H1 (cell line): Measurements from ENCODE around the gene PRCP. TPM values are rescaled to one million over a fixed set of nuclear protein-coding genes. Genes with fewer than 3 reads are reported as not detected.

Experiments used
- BACH1 ChIP-seq: IDR thresholded peaks from 2 replicates; pipeline ENCODE4 v1.6.1; 2012; ENCODE audit warnings: low read length, improper control_type of control experiment
- CHD1 ChIP-seq: IDR thresholded peaks from 2 replicates; pipeline ENCODE4 v1.6.1; 2012; ENCODE audit warnings: low read depth, low read length, improper control_type of control experiment
- CREB1 ChIP-seq: IDR thresholded peaks from 2 replicates; pipeline ENCODE4 v1.6.1; 2012; ENCODE audit warnings: inconsistent platforms
- RNF2 ChIP-seq: fragments of 200-900, 300-1000 bp; sonication (generic); IDR thresholded peaks from 2 replicates; pipeline ENCODE4 v1.7.1; 2016; ENCODE audit warnings: borderline replicate concordance, low read depth, mild to moderate bottlenecking, antibody characterized with exemption, low read length; ENCODE audit not compliant: poor library complexity, severe bottlenecking; ENCODE audit errors: missing control alignments
- polyA plus RNA-seq, 7 experiments: library from polyadenylated mRNA; depleted of rRNA in 3 of 7; stranded (reverse) in 5 of 7; unstranded in 2 of 7; fragments of >200 nt in 5 of 7; fragments of 200-250 nt in 2 of 7; gene quantifications; 1 replicate in 5 of 7; 2 replicates in 1 of 7; 4 replicates in 1 of 7; pipeline versions ENCODE4 v1.2.1 to v1.2.3, GENCODE V29; 2011 to 2013; ENCODE audit warnings: missing spikeins in 2 of 7, mixed read lengths in 2 of 7
- total RNA-seq: library from RNA; stranded (reverse); fragmentation: NEBNext Ultra II Directional; extraction: Animal tissue kit (Norgen Biotek cat#: 25700); gene quantifications from 2 replicates; pipeline ENCODE4 v1.2.1, GENCODE V29; 2021
- TF ChIP-seq, protein P1 (sequence below): fragments of 300-600 bp; sonication (generic); IDR thresholded peaks from 2 replicates; pipeline ENCODE4 v1.7.1; 2012; ENCODE audit warnings: low read length, moderate library complexity, mild to moderate bottlenecking, inconsistent platforms; ENCODE audit not compliant: insufficient replicate concordance
- TF ChIP-seq, protein P2 (sequence below), 3 experiments: IDR thresholded peaks; 1 replicate in 2 of 3; 2 replicates in 1 of 3; pipeline versions ENCODE4 v1.5.1 to v1.6.1; 2011; ENCODE audit warnings: low read length in 3 of 3, mild to moderate bottlenecking in 3 of 3, inconsistent platforms in 2 of 3, low read depth in 1 of 3, moderate library complexity in 1 of 3; ENCODE audit not compliant: insufficient read depth in 1 of 3; ENCODE audit errors: control extremely low read depth in 1 of 3
- TF ChIP-seq, protein P3 (sequence below): IDR thresholded peaks from 2 replicates; pipeline ENCODE4 v1.6.1; 2011; ENCODE audit warnings: low read depth, mild to moderate bottlenecking, low read length; ENCODE audit not compliant: insufficient read depth

The PRCP gene
- total and polyA plus RNA-seq, 2 of the 8 experiments (the other 6 are each of a cell fraction or from before 2014, with no cell fraction given) = 63.8 to 84.4 TPM

DNA sequence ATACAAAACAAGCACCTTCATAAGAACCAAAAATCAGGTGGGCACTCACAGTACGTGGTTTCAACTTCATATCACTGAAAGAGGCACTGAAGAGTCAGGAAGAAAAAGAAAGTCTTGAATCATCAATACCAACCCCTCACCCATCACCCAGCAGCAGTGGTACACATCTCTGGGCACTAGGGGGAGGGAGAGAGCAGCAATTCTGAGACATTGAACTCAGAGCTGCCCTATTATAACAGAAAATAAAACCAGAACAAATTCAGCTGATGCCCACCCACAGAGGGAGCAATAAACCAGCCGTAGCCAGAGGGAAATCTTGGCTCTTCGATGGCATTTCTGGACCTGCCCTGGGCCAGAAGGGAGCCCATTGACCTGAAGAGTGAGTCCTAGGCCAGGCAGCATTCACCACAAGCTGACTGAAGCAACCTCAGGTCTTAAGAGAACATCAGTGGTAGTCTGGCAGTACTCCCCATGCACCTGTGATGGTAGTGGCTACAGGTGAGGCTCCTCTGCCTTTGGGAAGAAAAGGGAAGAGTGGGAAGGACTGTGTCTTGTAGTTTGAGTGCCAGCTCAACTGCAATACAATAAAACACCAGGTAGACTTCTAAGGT is 124.4 kb downstream of the PRCP start (continued):
- TF ChIP-seq, protein P1, sequence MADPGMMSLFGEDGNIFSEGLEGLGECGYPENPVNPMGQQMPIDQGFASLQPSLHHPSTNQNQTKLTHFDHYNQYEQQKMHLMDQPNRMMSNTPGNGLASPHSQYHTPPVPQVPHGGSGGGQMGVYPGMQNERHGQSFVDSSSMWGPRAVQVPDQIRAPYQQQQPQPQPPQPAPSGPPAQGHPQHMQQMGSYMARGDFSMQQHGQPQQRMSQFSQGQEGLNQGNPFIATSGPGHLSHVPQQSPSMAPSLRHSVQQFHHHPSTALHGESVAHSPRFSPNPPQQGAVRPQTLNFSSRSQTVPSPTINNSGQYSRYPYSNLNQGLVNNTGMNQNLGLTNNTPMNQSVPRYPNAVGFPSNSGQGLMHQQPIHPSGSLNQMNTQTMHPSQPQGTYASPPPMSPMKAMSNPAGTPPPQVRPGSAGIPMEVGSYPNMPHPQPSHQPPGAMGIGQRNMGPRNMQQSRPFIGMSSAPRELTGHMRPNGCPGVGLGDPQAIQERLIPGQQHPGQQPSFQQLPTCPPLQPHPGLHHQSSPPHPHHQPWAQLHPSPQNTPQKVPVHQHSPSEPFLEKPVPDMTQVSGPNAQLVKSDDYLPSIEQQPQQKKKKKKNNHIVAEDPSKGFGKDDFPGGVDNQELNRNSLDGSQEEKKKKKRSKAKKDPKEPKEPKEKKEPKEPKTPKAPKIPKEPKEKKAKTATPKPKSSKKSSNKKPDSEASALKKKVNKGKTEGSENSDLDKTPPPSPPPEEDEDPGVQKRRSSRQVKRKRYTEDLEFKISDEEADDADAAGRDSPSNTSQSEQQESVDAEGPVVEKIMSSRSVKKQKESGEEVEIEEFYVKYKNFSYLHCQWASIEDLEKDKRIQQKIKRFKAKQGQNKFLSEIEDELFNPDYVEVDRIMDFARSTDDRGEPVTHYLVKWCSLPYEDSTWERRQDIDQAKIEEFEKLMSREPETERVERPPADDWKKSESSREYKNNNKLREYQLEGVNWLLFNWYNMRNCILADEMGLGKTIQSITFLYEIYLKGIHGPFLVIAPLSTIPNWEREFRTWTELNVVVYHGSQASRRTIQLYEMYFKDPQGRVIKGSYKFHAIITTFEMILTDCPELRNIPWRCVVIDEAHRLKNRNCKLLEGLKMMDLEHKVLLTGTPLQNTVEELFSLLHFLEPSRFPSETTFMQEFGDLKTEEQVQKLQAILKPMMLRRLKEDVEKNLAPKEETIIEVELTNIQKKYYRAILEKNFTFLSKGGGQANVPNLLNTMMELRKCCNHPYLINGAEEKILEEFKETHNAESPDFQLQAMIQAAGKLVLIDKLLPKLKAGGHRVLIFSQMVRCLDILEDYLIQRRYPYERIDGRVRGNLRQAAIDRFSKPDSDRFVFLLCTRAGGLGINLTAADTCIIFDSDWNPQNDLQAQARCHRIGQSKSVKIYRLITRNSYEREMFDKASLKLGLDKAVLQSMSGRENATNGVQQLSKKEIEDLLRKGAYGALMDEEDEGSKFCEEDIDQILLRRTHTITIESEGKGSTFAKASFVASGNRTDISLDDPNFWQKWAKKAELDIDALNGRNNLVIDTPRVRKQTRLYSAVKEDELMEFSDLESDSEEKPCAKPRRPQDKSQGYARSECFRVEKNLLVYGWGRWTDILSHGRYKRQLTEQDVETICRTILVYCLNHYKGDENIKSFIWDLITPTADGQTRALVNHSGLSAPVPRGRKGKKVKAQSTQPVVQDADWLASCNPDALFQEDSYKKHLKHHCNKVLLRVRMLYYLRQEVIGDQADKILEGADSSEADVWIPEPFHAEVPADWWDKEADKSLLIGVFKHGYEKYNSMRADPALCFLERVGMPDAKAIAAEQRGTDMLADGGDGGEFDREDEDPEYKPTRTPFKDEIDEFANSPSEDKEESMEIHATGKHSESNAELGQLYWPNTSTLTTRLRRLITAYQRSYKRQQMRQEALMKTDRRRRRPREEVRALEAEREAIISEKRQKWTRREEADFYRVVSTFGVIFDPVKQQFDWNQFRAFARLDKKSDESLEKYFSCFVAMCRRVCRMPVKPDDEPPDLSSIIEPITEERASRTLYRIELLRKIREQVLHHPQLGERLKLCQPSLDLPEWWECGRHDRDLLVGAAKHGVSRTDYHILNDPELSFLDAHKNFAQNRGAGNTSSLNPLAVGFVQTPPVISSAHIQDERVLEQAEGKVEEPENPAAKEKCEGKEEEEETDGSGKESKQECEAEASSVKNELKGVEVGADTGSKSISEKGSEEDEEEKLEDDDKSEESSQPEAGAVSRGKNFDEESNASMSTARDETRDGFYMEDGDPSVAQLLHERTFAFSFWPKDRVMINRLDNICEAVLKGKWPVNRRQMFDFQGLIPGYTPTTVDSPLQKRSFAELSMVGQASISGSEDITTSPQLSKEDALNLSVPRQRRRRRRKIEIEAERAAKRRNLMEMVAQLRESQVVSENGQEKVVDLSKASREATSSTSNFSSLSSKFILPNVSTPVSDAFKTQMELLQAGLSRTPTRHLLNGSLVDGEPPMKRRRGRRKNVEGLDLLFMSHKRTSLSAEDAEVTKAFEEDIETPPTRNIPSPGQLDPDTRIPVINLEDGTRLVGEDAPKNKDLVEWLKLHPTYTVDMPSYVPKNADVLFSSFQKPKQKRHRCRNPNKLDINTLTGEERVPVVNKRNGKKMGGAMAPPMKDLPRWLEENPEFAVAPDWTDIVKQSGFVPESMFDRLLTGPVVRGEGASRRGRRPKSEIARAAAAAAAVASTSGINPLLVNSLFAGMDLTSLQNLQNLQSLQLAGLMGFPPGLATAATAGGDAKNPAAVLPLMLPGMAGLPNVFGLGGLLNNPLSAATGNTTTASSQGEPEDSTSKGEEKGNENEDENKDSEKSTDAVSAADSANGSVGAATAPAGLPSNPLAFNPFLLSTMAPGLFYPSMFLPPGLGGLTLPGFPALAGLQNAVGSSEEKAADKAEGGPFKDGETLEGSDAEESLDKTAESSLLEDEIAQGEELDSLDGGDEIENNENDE = no peak
- TF ChIP-seq RNF2 (no peak), CREB1 (no peak), BACH1 (no peak), CHD1 (no peak)
- TF ChIP-seq, protein P2, sequence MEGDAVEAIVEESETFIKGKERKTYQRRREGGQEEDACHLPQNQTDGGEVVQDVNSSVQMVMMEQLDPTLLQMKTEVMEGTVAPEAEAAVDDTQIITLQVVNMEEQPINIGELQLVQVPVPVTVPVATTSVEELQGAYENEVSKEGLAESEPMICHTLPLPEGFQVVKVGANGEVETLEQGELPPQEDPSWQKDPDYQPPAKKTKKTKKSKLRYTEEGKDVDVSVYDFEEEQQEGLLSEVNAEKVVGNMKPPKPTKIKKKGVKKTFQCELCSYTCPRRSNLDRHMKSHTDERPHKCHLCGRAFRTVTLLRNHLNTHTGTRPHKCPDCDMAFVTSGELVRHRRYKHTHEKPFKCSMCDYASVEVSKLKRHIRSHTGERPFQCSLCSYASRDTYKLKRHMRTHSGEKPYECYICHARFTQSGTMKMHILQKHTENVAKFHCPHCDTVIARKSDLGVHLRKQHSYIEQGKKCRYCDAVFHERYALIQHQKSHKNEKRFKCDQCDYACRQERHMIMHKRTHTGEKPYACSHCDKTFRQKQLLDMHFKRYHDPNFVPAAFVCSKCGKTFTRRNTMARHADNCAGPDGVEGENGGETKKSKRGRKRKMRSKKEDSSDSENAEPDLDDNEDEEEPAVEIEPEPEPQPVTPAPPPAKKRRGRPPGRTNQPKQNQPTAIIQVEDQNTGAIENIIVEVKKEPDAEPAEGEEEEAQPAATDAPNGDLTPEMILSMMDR (IDR thresholded peaks at IDR 0.05; ENCODE audit: control extremely low read depth in 1 of 3, insufficient read depth in 1 of 3, low read depth in 1 of 3, low read length in 3 of 3) = peak; percentile 77 to 88 (median 79)
- TF ChIP-seq, protein P3, sequence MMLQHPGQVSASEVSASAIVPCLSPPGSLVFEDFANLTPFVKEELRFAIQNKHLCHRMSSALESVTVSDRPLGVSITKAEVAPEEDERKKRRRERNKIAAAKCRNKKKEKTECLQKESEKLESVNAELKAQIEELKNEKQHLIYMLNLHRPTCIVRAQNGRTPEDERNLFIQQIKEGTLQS = no peak
